Umbilical cord (tissue), 2 donors: ENCODE measurements around the gene COX14. TPM values are rescaled to one million over a fixed set of nuclear protein-coding genes. Genes with fewer than 3 reads are reported as not detected.

Experiments
- DNase-seq: peaks from one replicate; pipeline ENCODE4 v3.0.0-alpha.2; 2015; ENCODE audit warnings: low spot score
- total RNA-seq: library from RNA; depleted of rRNA; stranded (reverse); fragments of >200 nt; gene quantifications from one replicate; pipeline ENCODE4 v1.2.3, GENCODE V29; 2014; ENCODE audit warnings: low replicate concordance; ENCODE audit not compliant: insufficient read depth

Gene COX14
- total RNA-seq, 1 donor from 2014 or later = 42.9 TPM

DNA sequence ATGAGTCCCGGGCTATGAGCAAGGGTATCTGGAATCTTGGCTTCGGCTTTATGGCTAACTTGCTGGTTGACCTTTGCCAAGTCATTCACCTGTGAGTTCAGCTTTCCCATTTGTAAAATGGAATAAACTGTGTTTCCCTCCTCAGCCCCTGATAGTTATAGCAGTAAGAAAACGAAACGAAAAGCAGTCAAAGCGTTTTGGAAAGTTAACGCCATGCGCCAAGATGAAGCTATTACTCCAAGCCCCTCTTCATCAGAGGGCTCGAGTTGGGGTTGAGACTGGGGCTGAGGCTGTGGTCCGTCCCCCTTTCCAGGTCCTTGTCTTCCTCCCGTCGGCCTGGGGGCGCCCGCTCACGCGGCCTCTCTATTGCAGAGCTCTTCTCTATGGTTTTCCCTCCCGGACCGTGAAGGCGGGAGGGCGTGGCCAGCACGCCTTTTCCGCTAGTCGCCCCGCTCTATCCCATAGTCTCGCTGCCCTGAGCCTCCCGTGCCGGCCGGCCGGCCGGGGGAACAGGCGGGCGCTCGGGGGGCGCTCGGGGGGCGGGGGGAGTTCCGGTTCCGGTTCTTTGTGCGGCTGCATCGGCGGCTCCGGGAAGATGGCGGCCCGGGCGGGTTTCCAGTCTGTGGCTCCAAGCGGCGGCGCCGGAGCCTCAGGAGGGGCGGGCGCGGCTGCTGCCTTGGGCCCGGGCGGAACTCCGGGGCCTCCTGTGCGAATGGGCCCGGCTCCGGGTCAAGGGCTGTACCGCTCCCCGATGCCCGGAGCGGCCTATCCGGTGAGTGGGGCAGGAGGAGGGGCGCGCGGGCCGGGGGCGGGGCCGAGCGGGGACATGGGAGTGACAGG is 27.0 kb upstream of the COX14 start, which contains the start of gene SMARCD1:
Gene SMARCD1 (plus strand): TSS at position 568 of the 840 bp plus-strand sequence. CDS start 28 bp downstream, at position 596.
- DNase-seq = peak; percentile 96

DNA sequence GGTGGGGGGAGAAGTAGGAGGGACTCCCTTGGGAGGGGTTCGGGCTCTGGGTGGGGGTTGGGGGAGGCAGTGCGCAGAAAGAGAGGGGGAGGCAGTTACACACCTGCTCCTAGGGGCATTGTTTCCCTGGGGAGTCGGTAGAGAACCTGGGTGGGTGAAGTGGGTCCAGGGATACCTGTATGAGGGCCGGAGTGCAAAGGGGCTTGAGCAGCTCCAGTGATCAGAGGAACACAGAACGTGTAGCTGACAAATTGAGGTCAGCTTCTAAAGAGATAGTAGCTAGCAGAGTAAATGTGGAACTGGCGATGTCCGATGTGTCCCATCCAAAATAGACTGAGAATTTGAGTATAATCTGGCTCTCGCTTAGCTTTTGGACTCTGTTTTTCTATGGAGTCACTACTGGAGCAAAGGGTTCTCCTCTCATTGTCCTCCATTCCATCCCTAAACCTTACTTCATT is 26.4 kb upstream of the COX14 start:
- DNase-seq = no peak

DNA sequence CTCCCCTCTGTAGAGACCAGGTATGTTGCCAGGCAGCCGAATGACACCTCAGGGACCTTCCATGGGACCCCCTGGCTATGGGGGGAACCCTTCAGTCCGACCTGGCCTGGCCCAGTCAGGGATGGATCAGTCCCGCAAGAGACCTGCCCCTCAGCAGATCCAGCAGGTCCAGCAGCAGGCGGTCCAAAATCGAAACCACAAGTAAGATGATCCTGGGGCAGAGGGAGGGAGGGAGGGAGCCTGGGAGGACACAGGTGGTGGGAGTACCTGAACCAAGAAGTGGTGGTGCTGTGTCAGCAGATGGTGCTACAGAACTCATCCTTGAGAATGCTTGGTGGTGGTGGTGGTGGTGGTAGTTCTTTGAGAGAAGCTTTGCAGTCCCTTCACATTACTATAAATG is 25.9 kb upstream of the COX14 start:
- no peak for DNase-seq

DNA sequence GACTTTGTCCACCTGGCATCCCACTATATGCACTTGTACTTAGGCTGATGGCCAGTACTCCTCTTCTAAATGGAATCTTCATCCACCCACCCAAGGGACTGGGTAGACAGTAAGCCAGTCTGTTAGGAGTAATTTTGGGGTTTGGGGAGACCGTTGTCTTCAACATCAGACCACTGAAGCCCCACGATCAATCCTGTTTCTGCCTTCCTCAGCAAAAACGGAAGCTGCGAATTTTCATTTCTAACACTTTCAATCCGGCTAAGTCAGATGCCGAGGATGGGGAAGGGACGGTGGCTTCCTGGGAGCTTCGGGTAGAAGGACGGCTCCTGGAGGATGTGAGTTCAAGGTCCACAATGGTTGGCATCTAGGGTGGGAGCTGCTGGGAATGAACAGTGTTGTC is 24.9 kb upstream of the COX14 start:
- DNase-seq = no peak

DNA sequence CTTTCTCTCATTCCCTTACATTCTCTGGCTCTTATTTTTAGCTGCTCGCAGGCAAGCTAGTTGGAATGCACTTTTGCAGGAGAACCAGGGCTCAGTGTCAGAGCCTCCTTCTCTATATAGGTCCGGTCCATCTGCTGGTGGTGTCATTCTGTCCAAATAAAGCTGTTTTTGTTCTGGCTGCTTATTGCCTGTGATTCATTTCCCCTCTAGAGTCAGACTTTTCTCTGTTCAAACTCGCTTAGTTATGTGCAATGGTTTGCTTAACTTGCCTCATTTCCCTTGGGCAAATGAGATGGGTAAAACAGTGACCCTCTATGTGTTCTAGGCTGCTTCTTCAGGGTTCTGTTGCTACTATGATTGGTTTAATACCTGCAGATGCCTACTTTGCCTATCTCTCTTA is 24.0 kb upstream of the COX14 start:
- DNase-seq = no peak

DNA sequence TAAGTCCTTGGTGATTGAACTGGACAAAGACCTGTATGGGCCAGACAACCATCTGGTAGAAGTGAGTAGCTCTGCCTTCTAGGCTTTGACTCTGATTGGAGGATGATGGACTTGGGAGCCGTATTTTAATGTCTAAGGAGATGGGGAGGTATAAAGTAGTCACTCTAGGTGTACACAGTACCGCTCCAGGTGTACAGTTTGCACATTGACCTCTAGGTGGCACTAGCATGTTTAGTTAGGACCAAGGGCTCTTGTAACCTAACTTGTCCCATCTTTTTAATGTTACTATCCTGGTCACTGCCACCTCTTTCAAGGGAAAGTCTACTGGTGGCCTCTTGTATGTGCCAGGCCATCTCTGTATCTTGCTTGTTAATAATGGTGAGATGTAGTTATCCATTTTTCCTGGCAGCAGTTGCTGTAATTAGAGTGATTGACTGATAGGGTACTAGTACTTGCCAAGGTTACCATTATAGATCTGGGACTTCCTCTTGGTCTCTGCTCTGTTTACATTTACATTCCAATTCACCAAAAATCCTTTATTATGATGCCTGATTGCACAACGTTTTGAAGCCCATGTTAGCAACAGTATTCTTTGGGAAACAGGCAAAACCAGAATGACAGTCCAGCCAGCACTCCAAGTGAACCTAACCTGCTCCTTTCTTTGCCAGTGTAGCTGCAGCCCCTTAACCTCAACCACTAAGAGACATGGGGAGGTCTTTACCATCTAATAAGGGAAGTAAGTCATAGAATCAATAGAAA is 23.3 kb upstream of the COX14 start:
- DNase-seq = peak; percentile 39

DNA sequence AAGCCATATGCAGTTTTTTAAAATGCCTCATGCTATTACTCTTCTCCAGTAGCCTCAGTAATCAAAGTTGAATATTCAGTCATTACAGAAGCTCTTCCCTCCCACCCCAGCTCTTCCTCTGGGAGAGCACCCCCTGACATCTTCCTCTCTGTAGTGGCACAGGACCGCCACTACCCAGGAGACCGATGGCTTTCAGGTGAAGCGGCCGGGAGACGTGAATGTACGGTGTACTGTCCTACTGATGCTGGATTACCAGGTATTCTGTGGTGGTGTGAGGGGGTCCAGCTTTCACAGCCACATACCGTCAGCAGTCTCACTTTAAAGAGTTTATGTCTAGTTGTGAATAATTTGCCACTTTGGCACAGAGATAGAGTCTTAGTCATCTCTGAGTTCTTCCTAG is 22.3 kb upstream of the COX14 start:
- no peak for DNase-seq

DNA sequence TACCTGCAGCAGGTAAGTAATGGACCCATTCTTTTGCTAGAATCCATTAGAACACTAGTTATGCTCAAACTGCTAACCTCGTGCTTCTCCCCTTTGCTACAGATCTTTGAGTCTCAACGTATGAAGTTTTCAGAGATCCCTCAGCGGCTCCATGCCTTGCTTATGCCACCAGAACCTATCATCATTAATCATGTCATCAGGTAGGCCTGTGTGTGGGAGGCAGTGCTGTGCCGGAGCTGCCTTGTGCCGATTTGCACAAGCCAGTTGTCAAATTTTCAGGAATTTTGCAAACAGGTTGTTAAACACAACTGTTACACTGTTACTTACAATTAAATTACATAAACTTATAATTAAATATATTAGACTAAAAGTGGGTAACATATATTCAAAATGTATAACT is 21.6 kb upstream of the COX14 start:
- DNase-seq = no peak

DNA sequence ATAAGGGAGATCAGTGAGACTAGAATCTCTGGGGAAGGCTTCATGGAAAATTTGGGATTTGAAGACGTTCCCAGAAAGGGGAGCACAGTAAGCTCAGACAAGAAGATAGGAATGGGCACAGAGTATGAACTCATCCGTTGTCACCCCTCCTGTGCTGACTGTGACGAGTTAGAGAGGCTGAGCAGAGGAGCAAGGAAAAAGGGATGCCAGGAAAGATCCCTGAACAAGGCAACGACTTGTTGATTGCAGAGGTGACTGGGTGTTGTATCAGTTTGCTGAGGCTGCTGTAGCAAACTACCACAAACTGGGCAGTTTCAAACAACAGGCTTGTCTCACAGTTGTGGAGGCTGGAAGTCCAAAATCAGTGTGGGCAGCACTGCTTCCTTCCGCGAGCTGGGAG is 14.1 kb upstream of the COX14 start:
- DNase-seq = no peak

DNA sequence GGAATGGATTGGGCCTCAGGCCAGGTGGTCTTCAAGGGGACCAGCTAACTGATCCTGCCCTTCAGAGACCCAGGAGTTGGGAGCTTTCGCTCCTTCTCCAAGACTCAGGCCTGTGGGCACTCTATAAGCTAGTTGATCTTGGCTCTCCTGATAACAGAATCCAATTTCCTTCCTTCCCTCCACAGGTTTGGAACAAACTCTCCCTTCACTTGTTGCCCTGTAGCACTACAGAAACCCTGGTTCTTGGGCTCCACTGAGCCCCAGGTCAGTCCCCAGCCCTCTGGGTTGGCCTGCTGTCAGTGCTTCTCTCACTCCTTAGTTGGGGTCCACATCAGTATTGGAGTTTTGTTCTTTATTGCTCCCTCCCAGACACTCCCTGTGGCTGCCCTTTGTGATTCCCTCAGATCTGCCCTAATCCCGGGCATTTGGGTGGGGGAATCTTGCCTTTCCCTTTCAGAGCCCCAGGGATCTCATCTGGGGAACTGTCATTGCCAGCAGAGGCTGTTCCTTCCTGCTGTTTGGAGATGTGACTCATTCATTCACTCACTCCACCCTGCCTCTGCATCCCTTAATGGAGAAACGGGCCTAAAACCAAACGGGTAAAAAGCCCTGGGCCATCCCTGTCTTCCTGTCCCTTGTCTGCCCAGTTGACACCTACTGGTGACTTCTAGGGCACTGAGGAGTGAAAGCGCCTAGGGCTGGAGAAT is 12.6 kb upstream of the COX14 start:
- peak; percentile 54 for DNase-seq

DNA sequence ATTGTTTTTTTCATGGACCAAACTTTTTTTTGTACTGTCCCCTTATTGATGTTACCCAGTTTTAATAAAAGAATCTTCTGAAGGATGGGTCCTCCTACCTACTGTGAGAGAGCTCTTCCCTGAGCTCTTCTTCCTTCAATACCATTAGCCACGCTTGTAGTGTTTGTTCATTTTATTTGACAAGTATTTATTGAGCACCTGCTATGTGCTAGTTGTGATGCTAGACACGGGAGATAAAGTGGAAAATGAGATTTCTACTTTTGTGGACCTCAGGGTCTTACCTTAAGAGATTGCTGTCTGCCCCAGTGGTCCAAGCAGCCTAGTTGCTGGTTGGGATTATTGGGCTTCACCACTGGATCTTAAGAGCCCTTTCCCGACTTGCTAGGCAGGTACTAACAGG is 11.5 kb upstream of the COX14 start:
- DNase-seq = no peak

DNA sequence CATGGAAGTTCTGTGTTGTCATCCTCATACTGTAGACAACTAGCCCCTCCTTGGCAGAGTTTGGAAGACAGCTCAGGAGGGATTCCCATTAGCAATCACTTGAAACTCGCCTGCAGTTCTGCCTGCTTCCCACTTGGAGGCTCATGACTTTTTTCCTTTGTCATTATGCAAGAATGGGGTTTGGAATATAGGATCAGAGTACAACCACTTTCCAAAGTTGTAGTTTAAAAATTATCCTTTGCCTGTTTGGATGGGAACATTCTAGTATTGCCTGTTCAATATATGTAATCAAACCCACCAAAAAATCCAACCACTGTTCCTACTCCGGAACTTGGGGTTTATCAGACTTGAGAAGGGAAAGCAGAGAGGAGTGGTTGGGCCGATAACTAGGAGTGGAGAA is 10.4 kb upstream of the COX14 start:
- DNase-seq = peak; percentile 37

DNA sequence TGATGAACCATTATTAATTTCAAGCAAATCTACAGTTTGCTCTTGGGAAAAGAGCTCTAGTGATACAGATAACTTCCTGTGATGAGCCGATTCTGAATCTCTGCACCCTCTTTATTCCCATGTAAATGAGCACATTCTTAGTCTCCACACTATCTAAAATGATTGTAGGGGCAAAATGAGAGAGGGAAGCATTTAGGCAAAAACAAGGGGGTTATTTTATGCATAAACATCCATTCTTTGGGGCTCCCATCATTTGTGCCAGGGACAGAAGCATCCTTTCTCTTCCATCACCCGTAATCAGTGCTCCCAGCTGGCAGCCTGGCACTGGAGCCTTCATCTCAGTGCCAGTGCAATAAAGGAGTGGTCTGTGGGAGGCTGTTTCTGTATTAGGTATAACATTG is 9.9 kb upstream of the COX14 start:
- no peak for DNase-seq

DNA sequence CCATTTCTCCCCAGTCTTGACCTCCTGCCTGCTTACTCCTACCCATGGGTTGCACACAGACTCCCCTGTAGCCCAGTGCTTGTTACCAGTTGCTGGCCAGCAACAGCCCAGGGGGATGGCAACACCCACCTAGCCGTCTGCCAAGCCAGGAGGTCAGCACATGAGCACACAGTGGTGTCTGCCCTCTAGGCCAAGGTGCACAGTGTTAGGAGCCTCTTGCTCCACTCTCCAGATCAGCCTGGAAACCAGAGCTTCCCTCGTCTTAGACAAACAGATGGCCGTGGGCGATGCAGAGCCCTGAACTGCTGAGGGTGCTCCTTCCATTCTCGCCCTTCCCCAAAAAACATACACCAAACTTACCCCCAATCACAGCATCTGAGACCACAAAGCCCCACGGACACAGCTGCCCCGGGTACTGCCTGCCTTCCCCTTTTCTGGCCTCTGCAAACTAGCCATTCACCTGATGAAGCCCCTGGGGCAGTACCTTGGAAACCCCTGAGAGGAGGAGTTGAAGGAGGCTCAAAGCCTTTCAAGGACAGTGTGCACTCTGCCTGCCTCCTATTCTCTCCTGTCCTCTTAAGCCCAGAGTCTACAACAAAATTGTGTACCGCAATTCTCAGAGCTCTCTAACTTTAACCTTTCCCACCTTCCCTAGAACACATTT is 9.3 kb upstream of the COX14 start:
- DNase-seq = no peak

DNA sequence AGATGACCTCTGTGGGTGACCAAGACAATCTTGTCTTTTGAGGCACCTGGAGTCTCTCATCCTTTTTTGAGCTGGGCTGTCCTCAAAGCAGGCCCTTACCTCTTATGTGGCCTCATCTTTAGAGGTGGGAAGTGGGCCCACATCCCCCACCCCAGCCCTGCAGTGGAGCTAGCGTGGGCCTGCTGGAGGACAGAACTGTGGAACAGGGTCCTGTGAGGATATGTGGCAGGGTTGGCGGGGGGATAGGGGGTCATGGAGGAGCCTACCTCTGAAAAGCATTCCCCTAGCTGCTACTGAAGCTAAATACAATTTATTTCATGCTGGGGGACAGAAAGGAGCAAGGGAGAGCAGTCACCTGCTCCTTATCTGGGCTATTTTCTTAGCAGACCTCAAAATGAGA is 8.7 kb upstream of the COX14 start:
- no peak for DNase-seq

DNA sequence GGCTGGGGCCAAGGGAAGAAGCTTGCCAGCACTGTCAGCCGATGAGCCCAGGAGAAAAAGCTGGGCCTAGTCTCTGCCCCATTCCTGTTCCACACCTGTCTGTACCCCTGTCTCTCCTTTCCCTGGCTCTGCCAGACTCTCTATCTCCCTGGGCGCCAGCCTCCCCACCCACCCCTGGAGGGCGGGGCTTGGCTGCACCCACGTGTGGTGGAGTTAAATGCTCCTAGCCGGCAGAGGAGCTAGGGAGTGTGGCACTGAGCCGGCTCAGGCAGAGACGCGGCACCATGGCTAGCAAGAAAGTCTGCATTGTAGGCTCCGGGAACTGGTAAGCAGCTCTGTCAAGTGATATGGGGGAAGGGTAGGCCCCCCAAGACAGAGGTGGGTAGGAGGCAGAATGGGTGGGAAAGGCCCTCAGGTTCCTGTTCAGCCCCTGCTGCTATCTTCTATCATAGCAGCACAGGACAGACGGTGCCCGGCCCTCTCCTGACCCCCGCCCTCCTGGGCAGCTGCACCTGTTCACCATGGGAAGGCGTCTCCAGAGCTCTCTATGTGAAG is 8.2 kb upstream of the COX14 start, which contains the start of gene GPD1:
Gene GPD1 (plus strand): TSS at position 242 of the 555 bp plus-strand sequence. CDS start 43 bp downstream, at position 285.
- peak; percentile 36 for DNase-seq

DNA sequence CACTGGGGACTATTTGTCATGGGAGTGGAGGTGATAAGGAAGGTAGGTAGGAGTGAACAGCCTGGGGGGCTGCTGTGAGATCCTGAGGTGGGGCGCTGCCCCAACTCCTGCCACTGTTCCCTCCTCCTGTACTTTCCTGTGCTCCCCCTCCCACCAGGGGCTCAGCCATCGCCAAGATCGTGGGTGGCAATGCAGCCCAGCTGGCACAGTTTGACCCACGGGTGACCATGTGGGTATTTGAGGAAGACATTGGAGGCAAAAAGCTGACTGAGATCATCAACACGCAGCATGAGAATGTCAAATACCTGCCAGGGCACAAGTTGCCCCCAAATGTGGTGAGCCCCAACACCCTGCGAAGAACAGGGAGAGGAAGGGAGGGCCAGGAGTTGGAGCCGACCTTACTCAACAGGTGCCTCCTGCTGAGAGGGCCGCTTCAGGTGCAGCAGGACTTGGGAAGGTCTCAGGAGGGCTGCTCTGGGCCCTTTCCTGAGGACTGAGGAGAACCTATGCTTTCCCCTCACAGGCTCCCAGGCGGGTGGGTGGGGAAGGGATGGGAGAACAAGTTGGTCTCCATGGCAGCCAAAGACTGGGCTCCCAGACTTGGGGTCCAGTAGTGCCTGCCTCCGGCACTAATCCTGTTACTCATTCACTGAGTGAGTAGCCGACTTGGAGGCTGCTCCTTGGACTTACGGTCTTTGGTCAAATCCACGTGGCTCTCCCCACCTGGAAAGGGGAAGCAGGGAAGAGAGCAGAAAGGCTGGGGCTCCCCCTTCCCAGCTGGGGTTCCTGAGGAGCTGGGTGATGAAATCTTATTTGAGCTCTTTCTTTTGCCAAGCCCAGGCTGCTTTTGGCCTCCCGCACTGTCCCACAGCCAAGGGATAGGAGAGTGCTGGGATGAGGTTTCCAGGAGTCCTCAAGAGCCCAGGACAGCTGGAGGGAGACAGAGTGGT is 7.3 kb upstream of the COX14 start:
- DNase-seq = no peak

DNA sequence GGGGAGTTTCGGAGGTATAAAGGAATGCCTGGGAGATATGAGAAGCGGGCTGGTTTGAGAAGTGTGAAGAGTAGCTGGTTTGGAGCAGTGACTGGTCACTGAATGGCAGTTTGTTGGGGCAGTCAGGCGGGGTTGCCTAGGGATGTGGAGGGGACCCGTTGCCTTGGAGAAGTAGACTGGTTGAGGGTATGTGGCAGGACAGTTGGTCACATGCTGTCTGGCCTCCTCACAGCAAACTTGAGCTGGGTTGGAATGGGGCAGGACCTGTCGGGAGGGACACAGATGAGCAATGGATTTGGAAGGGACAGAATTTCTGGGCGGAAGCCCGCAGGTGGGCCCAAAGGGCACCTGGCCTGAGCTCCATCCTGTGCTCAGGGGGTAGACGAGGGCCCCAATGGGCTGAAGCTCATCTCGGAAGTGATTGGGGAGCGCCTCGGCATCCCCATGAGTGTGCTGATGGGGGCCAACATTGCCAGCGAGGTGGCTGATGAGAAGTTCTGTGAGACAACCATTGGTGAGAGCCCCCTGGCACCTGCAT is 6.1 kb upstream of the COX14 start:
- DNase-seq = no peak

DNA sequence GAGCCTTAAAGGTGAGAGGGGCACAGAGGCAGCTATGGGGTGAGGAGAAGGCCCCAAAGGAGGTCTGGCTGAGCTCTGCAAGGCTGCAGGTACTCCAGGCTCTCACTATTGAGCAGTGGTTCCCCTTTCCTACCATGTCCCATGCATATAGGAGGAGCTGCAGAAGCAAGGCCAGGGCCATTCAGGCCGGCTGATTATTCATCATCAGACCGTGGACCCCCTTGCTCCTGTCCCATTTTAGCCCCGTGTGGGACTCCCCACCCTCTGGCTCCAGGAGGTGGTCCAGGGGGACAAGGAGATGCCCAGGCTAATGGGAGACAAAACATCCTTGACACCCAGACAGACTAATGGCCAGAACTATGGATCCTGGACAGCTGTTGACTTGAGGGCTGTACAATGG is 5.1 kb upstream of the COX14 start:
- DNase-seq = no peak
